Activated CD4-positive, alpha-beta T cell treated with anti-CD3 and anti-CD28 coated beads, Interleukin-2, Interleukin-4, amounts not matched to agents 100 ng/mL and 50 ng/mL, durations not matched to agents 16 hours and 8 hours (primary cell): Measurements from ENCODE around the gene ARL14EP.

Experiments used
- DNase-seq: peaks from one replicate; pipeline ENCODE4 v3.0.0-alpha.2; 2020; ENCODE audit warnings: low spot score

The ARL14EP gene

GRCh38 chr11:30322826-30323710 lies at the start of gene ARL14EP:
Gene ARL14EP (plus strand): TSS chr11:30323104. CDS start chr11:30330949, 7,845 bp downstream.
- peak; percentile 92 for DNase-seq

- no peak for DNase-seq
Measured at GRCh38 chr11:30277176-30277575, 45.7 kb upstream of the ARL14EP start.

GRCh38 chr11:30279796-30280195 lies 43.1 kb upstream of the ARL14EP start:
- no peak for DNase-seq

GRCh38 chr11:30281476-30282288 lies 41.2 kb upstream of the ARL14EP start:
- DNase-seq = no peak

GRCh38 chr11:30282289-30282631 lies 40.6 kb upstream of the ARL14EP start:
- peak; percentile 12 for DNase-seq

GRCh38 chr11:30284836-30285235 lies 38.1 kb upstream of the ARL14EP start:
- no peak for DNase-seq

GRCh38 chr11:30285416-30286121 lies 37.3 kb upstream of the ARL14EP start:
- no peak for DNase-seq

GRCh38 chr11:30291331-30291730 lies 31.6 kb upstream of the ARL14EP start:
- no peak for DNase-seq

- DNase-seq = no peak
Measured at GRCh38 chr11:30292545-30292944, 30.4 kb upstream of the ARL14EP start.

GRCh38 chr11:30295178-30295885 lies 27.6 kb upstream of the ARL14EP start:
- DNase-seq = no peak

- no peak for DNase-seq
Measured at GRCh38 chr11:30304620-30305019, 18.3 kb upstream of the ARL14EP start.

- DNase-seq = no peak
Measured at GRCh38 chr11:30310623-30311022, 12.3 kb upstream of the ARL14EP start.

- DNase-seq = no peak
Measured at GRCh38 chr11:30311189-30311588, 11.7 kb upstream of the ARL14EP start.

- DNase-seq = no peak
Measured at GRCh38 chr11:30312243-30312642, 10.7 kb upstream of the ARL14EP start.

GRCh38 chr11:30313580-30313979 lies 9.3 kb upstream of the ARL14EP start:
- DNase-seq = no peak

GRCh38 chr11:30314625-30315024 lies 8.3 kb upstream of the ARL14EP start:
- DNase-seq = no peak

GRCh38 chr11:30316237-30316636 lies 6.7 kb upstream of the ARL14EP start:
- DNase-seq = no peak

GRCh38 chr11:30317030-30317429 lies 5.9 kb upstream of the ARL14EP start:
- no peak for DNase-seq

GRCh38 chr11:30321321-30321720 lies 1.6 kb upstream of the ARL14EP start:
- no peak for DNase-seq

- no peak for DNase-seq
Measured at GRCh38 chr11:30322191-30322590, 713 bp upstream of the ARL14EP start.

GRCh38 chr11:30326114-30326778 lies 3.3 kb downstream of the ARL14EP start:
- DNase-seq = no peak
